ENCODE data around the gene CDK11B.
"Not testable (repeated sequence)": the region's sequence is repeated elsewhere in the genome, so short reads cannot be mapped to it uniquely, and the experiment has no call there.

CDK11B gene

DNA sequence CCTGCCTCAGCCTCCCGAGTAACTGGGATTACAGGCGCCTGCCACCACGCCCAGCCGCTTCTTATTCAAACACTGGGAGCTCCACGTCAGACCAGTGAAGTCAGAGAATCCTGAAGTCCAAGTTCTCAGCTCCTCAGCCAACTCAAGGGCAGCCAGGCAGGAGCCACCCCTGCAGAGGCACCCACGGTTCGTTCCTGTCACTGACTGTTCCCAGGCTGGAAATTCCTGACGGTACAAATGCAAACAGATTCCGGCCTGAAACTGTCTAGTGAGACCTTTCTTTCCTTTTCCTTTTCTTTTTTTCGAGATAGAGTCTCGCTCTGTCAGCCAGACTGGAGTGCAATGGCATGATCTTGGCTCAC is 22.1 kb upstream of the CDK11B start:
- ChIA-PET CTCF (no interaction called here), POLR2A (no interaction called here)
- no peak for TF ChIP-seq ELF4 (IDR thresholded peaks at IDR 0.05)
- TF ChIP-seq NFRKB (IDR thresholded peaks at IDR 0.05), result no peak
- TF ChIP-seq FOXA1 (IDR thresholded peaks at IDR 0.05), result no peak
- no peak for TF ChIP-seq BHLHE40 (IDR thresholded peaks at IDR 0.05; ENCODE audit: borderline replicate concordance)
- no peak for TF ChIP-seq L3MBTL2 (conservative IDR thresholded peaks at IDR 0.05)
- TF ChIP-seq, protein P1, sequence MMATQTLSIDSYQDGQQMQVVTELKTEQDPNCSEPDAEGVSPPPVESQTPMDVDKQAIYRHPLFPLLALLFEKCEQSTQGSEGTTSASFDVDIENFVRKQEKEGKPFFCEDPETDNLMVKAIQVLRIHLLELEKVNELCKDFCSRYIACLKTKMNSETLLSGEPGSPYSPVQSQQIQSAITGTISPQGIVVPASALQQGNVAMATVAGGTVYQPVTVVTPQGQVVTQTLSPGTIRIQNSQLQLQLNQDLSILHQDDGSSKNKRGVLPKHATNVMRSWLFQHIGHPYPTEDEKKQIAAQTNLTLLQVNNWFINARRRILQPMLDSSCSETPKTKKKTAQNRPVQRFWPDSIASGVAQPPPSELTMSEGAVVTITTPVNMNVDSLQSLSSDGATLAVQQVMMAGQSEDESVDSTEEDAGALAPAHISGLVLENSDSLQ (IDR thresholded peaks at IDR 0.05), result no peak
- TF ChIP-seq CTBP1 (IDR thresholded peaks at IDR 0.05; ENCODE audit: borderline replicate concordance), result no peak
- no peak for TF ChIP-seq LEF1 (IDR thresholded peaks at IDR 0.05; ENCODE audit: borderline replicate concordance)
- no peak for TF ChIP-seq SP1 (IDR thresholded peaks at IDR 0.05)
- TF ChIP-seq HDGF (IDR thresholded peaks at IDR 0.05; ENCODE audit: borderline replicate concordance), result no peak
- TF ChIP-seq FOXM1 (IDR thresholded peaks at IDR 0.05; ENCODE audit: borderline replicate concordance), result no peak
- DNase-seq (ENCODE audit: extremely low spot score), result no peak

GRCh38 chr1:1680031-1680911 is 21.5 kb upstream of the CDK11B start:
- TF ChIP-seq ELF4 (IDR thresholded peaks at IDR 0.05) (no peak), NFRKB (IDR thresholded peaks at IDR 0.05) (no peak), ARNT (IDR thresholded peaks at IDR 0.05) (no peak), LEF1 (IDR thresholded peaks at IDR 0.05; ENCODE audit: borderline replicate concordance) (no peak), FOXK2 (IDR thresholded peaks at IDR 0.05) (no peak), L3MBTL2 (conservative IDR thresholded peaks at IDR 0.05) (no peak)
- DNase-seq (ENCODE audit: extremely low spot score), result peak; percentile 3
- POLR2A ChIA-PET, result no interaction called here
- CTCF ChIA-PET, result no interaction called here

DNA sequence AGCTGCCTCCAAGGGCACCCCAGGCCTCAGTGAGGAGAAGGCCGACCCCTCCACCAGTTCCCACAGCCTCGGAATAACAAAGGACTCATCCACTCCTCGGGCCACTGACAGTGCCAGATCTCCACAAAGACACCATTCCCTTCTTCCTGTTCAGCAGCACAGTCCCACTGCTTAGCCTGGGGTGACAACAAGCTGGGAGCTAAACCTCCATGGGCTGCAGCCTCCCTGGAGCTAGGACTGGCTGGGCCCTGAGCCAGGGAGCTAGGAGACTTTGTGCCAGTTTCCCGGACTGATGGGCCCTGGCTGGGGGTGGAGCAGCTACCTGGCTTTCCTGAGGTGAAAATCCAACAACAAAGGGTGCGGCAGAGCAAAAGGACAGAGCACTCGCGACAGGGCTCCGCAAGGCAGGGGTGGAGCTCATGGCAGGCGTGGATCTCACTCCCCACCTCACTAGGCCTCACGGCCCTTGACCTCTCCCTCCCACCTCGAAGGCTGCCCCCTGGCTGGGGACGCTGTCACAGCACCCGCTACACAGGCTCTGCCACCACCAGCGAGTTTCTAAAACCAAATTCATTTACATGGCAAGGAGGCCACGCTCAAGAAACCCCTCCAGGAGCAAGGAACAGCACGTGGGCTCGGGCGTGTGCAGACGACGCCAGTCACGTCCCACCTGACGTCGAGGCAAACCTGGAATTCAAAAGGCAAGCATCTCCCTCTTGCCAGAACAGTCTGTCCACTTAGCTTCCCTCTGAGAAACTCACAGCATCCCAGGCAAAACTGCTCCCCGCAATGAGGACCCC is 20.0 kb upstream of the CDK11B start:
- ChIA-PET POLR2A (no interaction called here), CTCF (interaction anchor here (1.5 kb wide), 1 partner anchor 13 kb away, joined by 3 read pairs; no protein-coding TSS in a partner anchor)
- no peak for TF ChIP-seq SP1 (IDR thresholded peaks at IDR 0.05)
- TF ChIP-seq FOXM1 (IDR thresholded peaks at IDR 0.05; ENCODE audit: borderline replicate concordance), result no peak
- no peak for TF ChIP-seq ELF4 (IDR thresholded peaks at IDR 0.05)
- TF ChIP-seq SUZ12 (IDR thresholded peaks at IDR 0.05), result no peak
- TF ChIP-seq CTBP1 (IDR thresholded peaks at IDR 0.05; ENCODE audit: borderline replicate concordance), result no peak
- TF ChIP-seq HDGF (IDR thresholded peaks at IDR 0.05; ENCODE audit: borderline replicate concordance), result no peak
- TF ChIP-seq NFRKB (IDR thresholded peaks at IDR 0.05), result no peak
- TF ChIP-seq FOXK2 (IDR thresholded peaks at IDR 0.05), result no peak
- TF ChIP-seq LEF1 (IDR thresholded peaks at IDR 0.05; ENCODE audit: borderline replicate concordance), result no peak
- TF ChIP-seq, protein P1 (IDR thresholded peaks at IDR 0.05), result no peak
- TF ChIP-seq ZNF384 (IDR thresholded peaks at IDR 0.05), result no peak
- TF ChIP-seq TARDBP (IDR thresholded peaks at IDR 0.05), result no peak
- TF ChIP-seq ARNT (IDR thresholded peaks at IDR 0.05), result no peak
- TF ChIP-seq BHLHE40 (IDR thresholded peaks at IDR 0.05; ENCODE audit: borderline replicate concordance), result no peak
- no peak for DNase-seq (ENCODE audit: extremely low spot score)

DNA sequence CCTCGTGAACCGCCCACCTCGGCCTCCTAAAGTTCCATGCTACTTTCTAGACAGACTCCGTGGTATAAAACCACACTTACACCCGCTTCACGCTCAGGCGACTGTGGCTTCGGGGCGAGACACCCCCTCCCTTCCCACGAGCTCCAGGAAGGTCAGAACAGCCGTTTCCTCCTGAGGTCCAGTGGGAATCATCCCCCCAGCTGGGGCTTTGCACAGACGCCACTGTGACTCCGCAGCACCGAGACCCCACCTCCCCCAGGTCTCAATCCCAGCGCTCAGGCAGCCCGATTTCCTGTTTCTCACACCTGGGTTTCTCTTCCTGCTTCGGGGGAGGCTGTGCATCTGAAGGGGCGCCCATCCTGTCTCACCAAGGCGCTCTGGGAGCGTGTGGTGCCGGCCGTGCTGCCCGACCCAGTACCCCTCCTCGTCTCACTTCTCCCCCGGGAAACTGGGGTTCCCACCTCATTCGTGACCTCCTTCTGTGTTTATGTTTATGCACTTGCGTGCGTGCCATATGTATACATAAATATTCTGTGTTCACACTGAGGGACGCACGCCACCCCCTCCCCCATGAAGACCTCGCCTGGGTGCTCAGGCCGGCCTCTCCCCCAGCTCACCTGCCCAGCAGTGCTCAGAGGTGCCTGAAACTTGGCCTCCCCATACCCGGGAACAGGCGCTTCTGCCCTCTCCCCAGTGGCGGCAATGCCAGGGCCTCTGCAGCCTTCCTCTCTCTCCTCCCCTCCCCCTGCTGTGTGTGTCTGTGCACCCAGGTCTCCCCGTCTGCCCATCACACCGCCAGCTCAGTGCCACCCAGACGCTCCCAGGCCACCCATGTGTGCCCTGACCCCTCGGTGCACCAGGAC is 19.1 kb upstream of the CDK11B start:
- CTCF ChIA-PET, result interaction anchor here (1.5 kb wide), 1 partner anchor 12 kb away, joined by 3 read pairs; no protein-coding TSS in a partner anchor
- TF ChIP-seq ARNT (IDR thresholded peaks at IDR 0.05) (no peak), L3MBTL2 (conservative IDR thresholded peaks at IDR 0.05) (no peak), BHLHE40 (IDR thresholded peaks at IDR 0.05; ENCODE audit: borderline replicate concordance) (no peak), HDGF (IDR thresholded peaks at IDR 0.05; ENCODE audit: borderline replicate concordance) (no peak), ELF4 (IDR thresholded peaks at IDR 0.05) (no peak), CTBP1 (IDR thresholded peaks at IDR 0.05; ENCODE audit: borderline replicate concordance) (no peak), ZNF384 (IDR thresholded peaks at IDR 0.05) (no peak), LEF1 (IDR thresholded peaks at IDR 0.05; ENCODE audit: borderline replicate concordance) (no peak), FOXM1 (IDR thresholded peaks at IDR 0.05; ENCODE audit: borderline replicate concordance) (no peak), TARDBP (IDR thresholded peaks at IDR 0.05) (no peak)
- TF ChIP-seq, protein P1 (IDR thresholded peaks at IDR 0.05), result no peak
- no peak for DNase-seq (ENCODE audit: extremely low spot score)
- POLR2A ChIA-PET, result no interaction called here

DNA sequence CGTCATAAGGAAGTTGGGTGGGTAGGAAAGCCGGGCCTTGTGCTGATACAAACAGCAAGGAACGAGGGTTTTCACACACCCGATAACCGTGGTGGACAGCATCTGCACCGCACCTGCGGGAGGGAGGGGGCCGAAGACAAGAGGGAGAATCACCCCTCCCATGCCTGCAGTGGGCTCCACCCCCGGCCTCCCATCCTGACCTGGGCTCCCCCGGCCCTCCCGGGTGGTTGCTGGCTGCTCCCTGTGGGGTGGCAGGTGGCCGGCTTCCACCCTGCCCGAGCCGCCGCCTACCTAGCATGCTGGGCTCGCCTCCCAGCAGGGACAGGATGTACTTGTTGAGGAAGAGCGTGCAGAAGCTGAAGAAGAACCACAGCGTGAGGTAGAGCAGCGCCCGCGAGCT is 17.3 kb upstream of the CDK11B start:
- POLR2A ChIA-PET; CTCF ChIA-PET; DNase-seq (ENCODE audit: extremely low spot score): not testable (repeated sequence)

- DNase-seq (ENCODE audit: extremely low spot score); POLR2A ChIA-PET; CTCF ChIA-PET: not testable (repeated sequence)
These were observed 16.4 kb upstream of the CDK11B start for GRCh38 chr1:1675218-1675617.

DNA sequence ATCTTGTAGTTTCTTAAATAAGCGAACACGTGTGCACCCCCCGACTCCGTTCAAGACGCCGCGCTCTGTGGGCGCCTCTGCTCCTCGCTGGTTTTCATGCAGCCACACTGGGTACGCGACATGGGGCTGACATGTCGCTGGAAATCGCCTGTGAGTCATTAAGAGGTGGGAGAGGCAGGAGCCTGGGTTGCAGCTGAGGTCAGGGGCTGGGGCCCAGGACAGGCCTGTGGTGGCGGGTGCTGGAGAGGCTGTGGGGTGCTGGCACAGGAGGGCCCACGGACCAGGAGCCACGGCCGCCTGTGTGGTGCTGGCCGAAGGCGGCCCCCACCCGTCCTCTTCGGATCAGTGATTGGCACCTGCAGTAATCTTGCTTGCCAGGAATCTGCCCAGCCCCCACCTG is 16.0 kb upstream of the CDK11B start:
- CTCF ChIA-PET; POLR2A ChIA-PET; DNase-seq (ENCODE audit: extremely low spot score): not testable (repeated sequence)
